Psoas muscle (tissue), 8 donors: Measurements from ENCODE around the gene PIRT. TPM values are rescaled to one million over a fixed set of nuclear protein-coding genes. Genes with fewer than 3 reads are reported as not detected.

ENCODE experiments used
- ATAC-seq, 4 donors: fragments of 200-7000 bp; cut with Tn5 transposase; one replicate each; pipeline ENCODE4 v1.9.1; 2020; ENCODE audit warnings: moderate library complexity in 3 of 4, mild to moderate bottlenecking in 2 of 4
- DNase-seq, 2 donors: peaks; one replicate each; pipeline ENCODE4 v3.0.0-alpha.2; 2020
- H3K27ac ChIP-seq: fragments of 200-600 bp; one replicate; pipeline ENCODE4 v1.8.0; 2022
- H3K27me3 ChIP-seq, 3 donors: fragments of 200-600 bp in 1 of 3; one replicate each; pipeline versions ENCODE4 v1.6.1 to v1.8.0; 2013 to 2022; ENCODE audit warnings: low read length in 2 of 3, mild to moderate bottlenecking in 2 of 3, moderate library complexity in 1 of 3; ENCODE audit not compliant: insufficient read depth in 3 of 3
- H3K36me3 ChIP-seq, 2 donors: fragments of 200-600 bp in 1 of 2; one replicate each; pipeline versions ENCODE4 v1.6.1 to v1.8.0; 2013 to 2022; ENCODE audit warnings: low read depth in 1 of 2, mild to moderate bottlenecking in 1 of 2, moderate library complexity in 1 of 2; ENCODE audit not compliant: insufficient read depth in 1 of 2
- H3K4me1 ChIP-seq: fragments of 200-600 bp; one replicate; pipeline ENCODE4 v1.8.0; 2022
- H3K4me3 ChIP-seq: fragments of 200-600 bp; one replicate; pipeline ENCODE4 v1.8.0; 2022; ENCODE audit warnings: mild to moderate bottlenecking
- H3K9me3 ChIP-seq: fragments of 200-600 bp; one replicate; pipeline ENCODE4 v1.8.0; 2022
- whole genome bisulfite sequencing, 3 donors: extraction: QIAGEN DNeasy Blood & Tissue Kit; methylation state at CpG; one replicate each; pipeline versions ENCODE4 v1.1.6 to v1.1.7; 2013; 5-methylcytosine and 5-hydroxymethylcytosine counted together
- intact Hi-C, 2 donors: fragments of 100-400 bp; cut with DNase I; formaldehyde crosslinking; loops; one replicate each; pipeline versions ENCODE4 v1.11.0 to v1.14.2; 2022
- polyA plus RNA-seq, 3 donors: library from polyadenylated mRNA; stranded (reverse); fragments of 200-250 nt; gene quantifications; one replicate each; pipeline ENCODE4 v1.2.3, GENCODE V29; 2013
- total RNA-seq, 4 donors: library from RNA; stranded (reverse); fragmentation: NEBNext Ultra II Directional in 2 of 4; extraction: Animal tissue kit (Norgen Biotek cat#: 25700) in 2 of 4; gene quantifications; one replicate each; pipeline versions ENCODE4 v1.2.1 to v1.2.4, GENCODE V29; 2021 to 2023
- TF ChIP-seq, protein P1 (sequence below): fragments of 200-600 bp; IDR thresholded peaks from one replicate; pipeline ENCODE4 v1.8.0; 2022; ENCODE audit warnings: antibody characterized with exemption
- donor health status: healthy with polysubstance abuse.
- donor health status: DM: no; HTN: no; CAD: no; lungs with moderate emphysema.
- donor health status: Bipolar disorder and iron deficiency.
- donor health status: healthy.
- donor health status: DM: yes; HTN: yes; CAD: no.
- donor health status: DM: no; HTN: no; CAD: no.
- donor health status: DM: no; HTN: no; CAD: no.
- donor health status: DM: yes; HTN: yes; CAD: no.

PIRT gene
- total and polyA plus RNA-seq, 7 donors = 0.01 TPM; not detected in 6

DNA sequence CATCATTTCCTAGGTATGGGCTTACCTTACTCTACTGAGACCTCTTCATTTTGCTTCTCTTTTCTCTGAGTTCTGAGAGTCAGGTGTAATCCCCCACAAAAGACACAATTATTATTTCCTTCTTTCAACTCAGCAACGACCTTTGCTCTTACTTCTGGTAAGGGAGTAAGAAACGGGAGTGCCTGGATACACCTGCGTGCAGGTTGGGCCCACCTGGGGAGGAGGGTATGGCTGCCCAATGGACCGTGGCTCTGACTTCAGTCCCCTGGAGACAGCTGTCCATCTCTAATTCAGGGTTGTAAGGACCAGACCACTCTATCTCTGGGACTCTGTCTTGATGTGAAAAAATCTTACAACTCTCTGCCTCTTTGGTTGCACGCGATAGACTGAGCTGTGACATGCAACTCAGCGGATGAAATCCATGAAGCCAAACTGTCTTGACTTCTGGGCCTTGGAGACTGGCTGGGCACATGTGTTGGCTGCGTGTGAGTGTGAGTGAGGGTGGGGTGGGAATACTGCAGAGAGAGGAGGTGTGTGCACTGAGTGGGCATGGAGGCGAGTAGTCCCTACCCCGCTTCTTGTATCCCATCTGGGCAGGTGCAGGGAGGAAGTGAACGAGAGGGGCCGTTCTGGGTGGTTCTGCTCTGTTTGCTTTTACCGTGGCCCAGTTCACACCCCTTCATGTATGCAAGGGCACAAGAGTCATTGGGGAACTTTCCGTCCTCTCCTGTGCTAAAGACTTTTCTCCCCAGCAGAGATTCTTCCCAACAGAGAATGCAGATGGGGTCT, 35.2 kb downstream of the PIRT start:
- DNase-seq (no peak), ATAC-seq (no peak)
- Histone ChIP-seq H3K4me3 (no peak overlapping the region), H3K27me3 (no peaks in the 10 kb centered on the region), H3K27ac (no peak overlapping the region), H3K9me3 (no peaks in the 10 kb centered on the region), H3K4me1 (no peaks in the 10 kb centered on the region), H3K36me3 (no peaks in the 10 kb centered on the region)
- TF ChIP-seq, protein P1, sequence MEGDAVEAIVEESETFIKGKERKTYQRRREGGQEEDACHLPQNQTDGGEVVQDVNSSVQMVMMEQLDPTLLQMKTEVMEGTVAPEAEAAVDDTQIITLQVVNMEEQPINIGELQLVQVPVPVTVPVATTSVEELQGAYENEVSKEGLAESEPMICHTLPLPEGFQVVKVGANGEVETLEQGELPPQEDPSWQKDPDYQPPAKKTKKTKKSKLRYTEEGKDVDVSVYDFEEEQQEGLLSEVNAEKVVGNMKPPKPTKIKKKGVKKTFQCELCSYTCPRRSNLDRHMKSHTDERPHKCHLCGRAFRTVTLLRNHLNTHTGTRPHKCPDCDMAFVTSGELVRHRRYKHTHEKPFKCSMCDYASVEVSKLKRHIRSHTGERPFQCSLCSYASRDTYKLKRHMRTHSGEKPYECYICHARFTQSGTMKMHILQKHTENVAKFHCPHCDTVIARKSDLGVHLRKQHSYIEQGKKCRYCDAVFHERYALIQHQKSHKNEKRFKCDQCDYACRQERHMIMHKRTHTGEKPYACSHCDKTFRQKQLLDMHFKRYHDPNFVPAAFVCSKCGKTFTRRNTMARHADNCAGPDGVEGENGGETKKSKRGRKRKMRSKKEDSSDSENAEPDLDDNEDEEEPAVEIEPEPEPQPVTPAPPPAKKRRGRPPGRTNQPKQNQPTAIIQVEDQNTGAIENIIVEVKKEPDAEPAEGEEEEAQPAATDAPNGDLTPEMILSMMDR = no peak
- 79 to 87% (median 81%) methylated on average over 14 of the region's 14 CpGs for WGBS, 3 donors
- intact Hi-C loops = no loop called here

GRCh38 chr17:10799407-10799806, 38.5 kb downstream of the PIRT start:
- intact Hi-C loops = no loop called here

GRCh38 chr17:10798910-10799309, 39.0 kb downstream of the PIRT start:
- Histone ChIP-seq H3K4me1 (no peaks in the 10 kb centered on the region), H3K36me3 (no peaks in the 10 kb centered on the region), H3K27ac (no peak overlapping the region), H3K4me3 (no peak overlapping the region), H3K9me3 (no peaks in the 10 kb centered on the region), H3K27me3 (no peaks in the 10 kb centered on the region)
- DNase-seq = no peak
- ATAC-seq = no peak
- 73 to 82% (median 79%) methylated on average over 7 of the region's 7 CpGs for WGBS, 3 donors
- TF ChIP-seq, protein P1 = no peak
- intact Hi-C loops = no loop called here

More at GRCh38 chr17:10799407-10799806, 38.5 kb downstream of the PIRT start:
- no peaks in the 10 kb centered on the region for H3K27me3 ChIP-seq
- H3K9me3 ChIP-seq = no peaks in the 10 kb centered on the region
- no peak for DNase-seq
- 27 to 38% (median 28%) methylated on average over 7 of the region's 7 CpGs for WGBS, 3 donors
- TF ChIP-seq, protein P1 = no peak
- no peaks in the 10 kb centered on the region for H3K4me1 ChIP-seq
- no peak overlapping the region for H3K4me3 ChIP-seq
- no peak for ATAC-seq
- H3K27ac ChIP-seq = no peak overlapping the region
- no peaks in the 10 kb centered on the region for H3K36me3 ChIP-seq

DNA sequence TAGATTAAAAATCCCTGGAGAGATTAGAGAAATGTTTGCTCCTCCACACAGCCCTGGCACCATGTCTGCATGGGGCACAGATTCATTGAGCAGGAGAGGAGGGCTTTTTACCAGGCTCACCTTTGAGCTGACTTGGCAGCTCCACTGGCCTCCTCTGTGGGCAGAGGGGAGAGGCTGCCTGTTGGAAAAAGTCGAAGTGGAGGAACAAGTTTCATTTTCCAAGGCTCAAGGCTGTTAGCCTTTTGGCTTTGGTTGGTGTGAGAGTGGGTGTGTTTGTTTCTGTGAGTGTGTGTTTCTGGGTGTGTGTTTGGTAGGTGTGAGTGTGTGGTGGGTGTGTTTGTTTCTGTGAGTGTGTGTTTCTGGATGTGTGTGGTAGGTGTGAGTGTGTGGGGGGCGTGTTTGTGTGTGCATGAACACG, 39.5 kb downstream of the PIRT start:
- H3K27me3 ChIP-seq = no peaks in the 10 kb centered on the region
- no peaks in the 10 kb centered on the region for H3K36me3 ChIP-seq
- no peaks in the 10 kb centered on the region for H3K9me3 ChIP-seq
- H3K27ac ChIP-seq = no peak overlapping the region
- DNase-seq (no peak), ATAC-seq (no peak)
- no peak overlapping the region for H3K4me3 ChIP-seq
- TF ChIP-seq, protein P1 = no peak
- no peaks in the 10 kb centered on the region for H3K4me1 ChIP-seq
- 42 to 54% (median 42%) methylated on average over 3 of the region's 3 CpGs for whole genome bisulfite sequencing, 3 donors
- intact Hi-C loops = no loop called here
